ENCODE measurements around the gene HSP90AA1. TPM values are rescaled to one million over a fixed set of nuclear protein-coding genes. Genes with fewer than 3 reads are reported as not detected.
"Not testable (repeated sequence)": the region's sequence is repeated elsewhere in the genome, so short reads cannot be mapped to it uniquely, and the experiment has no call there.

The HSP90AA1 gene
- total RNA-seq, 4 donors from 2014 or later, result 227 to 609 (median 488) TPM

- Histone ChIP-seq H3K27ac (no peak overlapping the region), H3K27me3 (no peaks in the 10 kb centered on the region), H3K4me3 (no peak overlapping the region), H3K4me1 (no peaks in the 10 kb centered on the region), H3K36me3 (no peaks in the 10 kb centered on the region), H3K9me3 (no peaks in the 10 kb centered on the region)
- in situ Hi-C loops (cut with MboI; ENCODE audit: low sequenced_read_pairs in 4 of 4) (no loop called here), intact Hi-C loops (cut with DNase I; ENCODE audit: low total_unique reads) (no loop called here)
- no peak for DNase-seq
- TF ChIP-seq POLR2A (IDR thresholded peaks at IDR 0.05) (no peak), CTCF (IDR thresholded peaks at IDR 0.05 in 4 of 5, conservative IDR thresholded peaks at IDR 0.05 in 1 of 5) (no peak)
- no peak for ATAC-seq
Measured at GRCh38 chr14:102116361-102117180, 29.7 kb upstream of the HSP90AA1 start.

GRCh38 chr14:102111101-102111500, 24.3 kb upstream of the HSP90AA1 start:
- Histone ChIP-seq H3K4me1 (no peaks in the 10 kb centered on the region), H3K27me3 (no peaks in the 10 kb centered on the region), H3K4me3 (no peak overlapping the region), H3K27ac (no peak overlapping the region), H3K9me3 (no peaks in the 10 kb centered on the region), H3K36me3 (no peaks in the 10 kb centered on the region)
- in situ Hi-C loops (cut with MboI; ENCODE audit: low sequenced_read_pairs in 4 of 4) (no loop called here), intact Hi-C loops (cut with DNase I; ENCODE audit: low total_unique reads) (no loop called here)
- TF ChIP-seq CTCF (IDR thresholded peaks at IDR 0.05 in 4 of 5, conservative IDR thresholded peaks at IDR 0.05 in 1 of 5), result no peak
- TF ChIP-seq POLR2A (IDR thresholded peaks at IDR 0.05), result no peak
- no peak for DNase-seq
- no peak for ATAC-seq

- H3K4me3 ChIP-seq; H3K4me1 ChIP-seq; intact Hi-C loops (cut with DNase I; ENCODE audit: low total_unique reads); in situ Hi-C loops (cut with MboI; ENCODE audit: low sequenced_read_pairs in 4 of 4); H3K9me3 ChIP-seq; DNase-seq; H3K27ac ChIP-seq; H3K27me3 ChIP-seq; ATAC-seq; H3K36me3 ChIP-seq: not testable (repeated sequence)
Measured at GRCh38 chr14:102109332-102109731, 22.5 kb upstream of the HSP90AA1 start.

GRCh38 chr14:102105369-102105768, 18.5 kb upstream of the HSP90AA1 start:
- no peaks in the 10 kb centered on the region for H3K9me3 ChIP-seq
- TF ChIP-seq CTCF (IDR thresholded peaks at IDR 0.05 in 4 of 5, conservative IDR thresholded peaks at IDR 0.05 in 1 of 5), result no peak
- TF ChIP-seq POLR2A (IDR thresholded peaks at IDR 0.05), result no peak
- no peak overlapping the region for H3K27ac ChIP-seq
- DNase-seq (no peak), ATAC-seq (no peak)
- H3K4me1 ChIP-seq, result no peaks in the 10 kb centered on the region
- H3K36me3 ChIP-seq, result no peaks in the 10 kb centered on the region
- in situ Hi-C loops (cut with MboI; ENCODE audit: low sequenced_read_pairs in 4 of 4), result no loop called here
- H3K4me3 ChIP-seq, result no peak overlapping the region
- intact Hi-C loops (cut with DNase I; ENCODE audit: low total_unique reads), result no loop called here
- no peaks in the 10 kb centered on the region for H3K27me3 ChIP-seq

GRCh38 chr14:102103062-102103695, 16.3 kb upstream of the HSP90AA1 start:
- TF ChIP-seq CTCF (IDR thresholded peaks at IDR 0.05 in 4 of 5, conservative IDR thresholded peaks at IDR 0.05 in 1 of 5), result no peak
- ATAC-seq (no peak), DNase-seq (no peak)
- in situ Hi-C loops (cut with MboI; ENCODE audit: low sequenced_read_pairs in 4 of 4), result no loop called here
- no peaks in the 10 kb centered on the region for H3K4me1 ChIP-seq
- no peak overlapping the region for H3K4me3 ChIP-seq
- intact Hi-C loops (cut with DNase I; ENCODE audit: low total_unique reads), result no loop called here
- H3K27me3 ChIP-seq, result no peaks in the 10 kb centered on the region
- H3K36me3 ChIP-seq, result no peaks in the 10 kb centered on the region
- no peak overlapping the region for H3K27ac ChIP-seq
- H3K9me3 ChIP-seq, result no peaks in the 10 kb centered on the region

Measured in gastrocnemius medialis (tissue), 4 donors.